DND-41 (cell line): ENCODE data around the gene SIRT3.
A peak's percentile ranks its signal among the peaks of the same experiment; 100 is the strongest.

Experiments used
- ATAC-seq: fragments of 200-7000 bp; cut with Tn5 transposase; 3 replicates; pipeline ENCODE4 v1.9.1; 2021; ENCODE audit warnings: low read depth; ENCODE audit not compliant: insufficient read depth
- DNase-seq: peaks from one replicate; pipeline ENCODE4 v3.0.0-alpha.2; 2020
- H2AFZ ChIP-seq: 2 replicates; pipeline ENCODE4 v1.6.0; 2012; ENCODE audit warnings: low read depth, low read length
- H3K27ac ChIP-seq: 2 replicates; pipeline ENCODE4 v1.5.1; 2012; ENCODE audit warnings: low read length, inconsistent platforms
- H3K27me3 ChIP-seq: fragments of 200-600 bp; sonication (generic); 2 replicates; pipeline ENCODE4 v1.6.0; 2012; ENCODE audit warnings: low read length, mild to moderate bottlenecking, inconsistent platforms; ENCODE audit not compliant: insufficient read depth, poor library complexity
- H3K36me3 ChIP-seq: 2 replicates; pipeline ENCODE4 v1.5.1; 2012; ENCODE audit warnings: low read length, inconsistent platforms; ENCODE audit not compliant: insufficient read depth
- H3K4me1 ChIP-seq: 2 replicates; pipeline ENCODE4 v1.5.1; 2012; ENCODE audit warnings: mild to moderate bottlenecking, low read length; ENCODE audit not compliant: insufficient read depth
- H3K4me2 ChIP-seq: 2 replicates; pipeline ENCODE4 v1.6.0; 2012; ENCODE audit warnings: mild to moderate bottlenecking, moderate library complexity, low read length, inconsistent platforms; ENCODE audit not compliant: insufficient read depth
- H3K4me3 ChIP-seq, 2 experiments: fragments of 200-600 bp in 1 of 2; shearing (Covaris generic) in 1 of 2; 2 replicates each; pipeline ENCODE4 v1.5.1; 2012 to 2016; ENCODE audit warnings: inconsistent platforms in 2 of 2, low read length in 2 of 2, mild to moderate bottlenecking in 2 of 2, low read depth in 1 of 2, moderate library complexity in 1 of 2
- H3K79me2 ChIP-seq: 2 replicates; pipeline ENCODE4 v1.6.0; 2012; ENCODE audit warnings: low read length, inconsistent platforms; ENCODE audit not compliant: insufficient read depth
- H3K9ac ChIP-seq: 2 replicates; pipeline ENCODE4 v1.6.0; 2012; ENCODE audit warnings: low read depth, mild to moderate bottlenecking, inconsistent platforms, low read length, moderate library complexity
- H3K9me3 ChIP-seq: 2 replicates; pipeline ENCODE4 v1.5.1; 2012; ENCODE audit warnings: low read length, moderate library complexity, mild to moderate bottlenecking, inconsistent platforms; ENCODE audit not compliant: insufficient read depth, severe bottlenecking
- H4K20me1 ChIP-seq: 2 replicates; pipeline ENCODE4 v1.6.0; 2012; ENCODE audit warnings: low read length; ENCODE audit not compliant: insufficient read depth
- CTCF ChIP-seq: IDR thresholded peaks from 2 replicates; pipeline ENCODE4 v1.5.1; 2012; ENCODE audit warnings: borderline replicate concordance, low read length, moderate library complexity, mild to moderate bottlenecking; ENCODE audit not compliant: poor library complexity, severe bottlenecking; ENCODE audit errors: extremely low read depth
- EZH2 ChIP-seq: IDR thresholded peaks from 3 replicates; pipeline ENCODE4 v1.6.1; 2012; ENCODE audit warnings: borderline replicate concordance, low read depth, mild to moderate bottlenecking, moderate library complexity, low read length, inconsistent platforms; ENCODE audit not compliant: severe bottlenecking

The SIRT3 gene

GRCh38 chr11:235609-235996 is 539 bp downstream of the SIRT3 start:
- TF ChIP-seq CTCF (no peak), EZH2 (no peak)
- DNase-seq (no peak), ATAC-seq (peak; percentile 14)
- Histone ChIP-seq H3K27ac (peak overlapping the region; percentile 65), H3K9me3 (no peaks in the 10 kb centered on the region), H3K9ac (peak overlapping the region; percentile 64), H2AFZ (peak overlapping the region; percentile 69), H3K4me2 (peak overlapping the region; percentile 92), H3K4me3 (peak overlapping the region; percentile 24 to 73; a peak in 3 of 4 replicates), H4K20me1 (peaks cover 17% of the 10 kb centered on the region), H3K79me2 (peaks cover 46% of the 10 kb centered on the region), H3K27me3 (no peaks in the 10 kb centered on the region), H3K36me3 (peaks cover 20% of the 10 kb centered on the region), H3K4me1 (peaks cover 40% of the 10 kb centered on the region)

- Histone ChIP-seq H2AFZ (no peak overlapping the region), H3K79me2 (peaks cover 42% of the 10 kb centered on the region), H3K4me3 (peak overlapping the region; percentile 24 to 73; a peak in 3 of 4 replicates), H3K36me3 (peaks cover 20% of the 10 kb centered on the region), H4K20me1 (peaks cover 17% of the 10 kb centered on the region), H3K9ac (peak overlapping the region; percentile 64), H3K9me3 (no peaks in the 10 kb centered on the region), H3K4me2 (peak overlapping the region; percentile 92), H3K27me3 (no peaks in the 10 kb centered on the region), H3K4me1 (peaks cover 37% of the 10 kb centered on the region), H3K27ac (peak overlapping the region; percentile 65)
- no peak for DNase-seq
- TF ChIP-seq EZH2 (no peak), CTCF (no peak)
- ATAC-seq: no peak
Measured at GRCh38 chr11:235180-235579, 962 bp downstream of the SIRT3 start.

- Histone ChIP-seq H3K27ac (no peak overlapping the region), H3K4me1 (peaks cover 16% of the 10 kb centered on the region), H4K20me1 (peaks cover 6% of the 10 kb centered on the region), H3K9ac (no peak overlapping the region), H3K27me3 (no peaks in the 10 kb centered on the region), H3K9me3 (no peaks in the 10 kb centered on the region), H3K79me2 (peaks cover 20% of the 10 kb centered on the region), H3K4me3 (no peak overlapping the region), H2AFZ (no peak overlapping the region), H3K4me2 (no peak overlapping the region), H3K36me3 (peaks cover 3% of the 10 kb centered on the region)
- DNase-seq (no peak), ATAC-seq (no peak)
- TF ChIP-seq CTCF: no peak
- TF ChIP-seq EZH2: no peak
Measured at GRCh38 chr11:232783-233565, 3.2 kb downstream of the SIRT3 start.
